ENCODE results near the gene IMMP2L.
"Not testable (repeated sequence)": the region's sequence is repeated elsewhere in the genome, so short reads cannot be mapped to it uniquely, and the experiment has no call there.

IMMP2L gene

GRCh38 chr7:110676785-110677184 is 885.5 kb downstream of the IMMP2L start:
- DNase-seq: no peak

- DNase-seq: no peak
Measured at GRCh38 chr7:110675383-110676103, 886.7 kb downstream of the IMMP2L start.

GRCh38 chr7:110673148-110673547 is 889.1 kb downstream of the IMMP2L start:
- DNase-seq: no peak

- no peak for DNase-seq
Measured at GRCh38 chr7:110669410-110669809, 892.9 kb downstream of the IMMP2L start.

GRCh38 chr7:110664803-110665202 is 897.5 kb downstream of the IMMP2L start:
- no peak for DNase-seq

- not testable (repeated sequence) for DNase-seq
Measured at GRCh38 chr7:110660637-110661036, 901.7 kb downstream of the IMMP2L start.

GRCh38 chr7:110650328-110650727 is 912.0 kb downstream of the IMMP2L start:
- DNase-seq: no peak

- DNase-seq: no peak
Measured at GRCh38 chr7:110647266-110647665, 915.0 kb downstream of the IMMP2L start.

- no peak for DNase-seq
Measured at GRCh38 chr7:110646804-110647203, 915.5 kb downstream of the IMMP2L start.

GRCh38 chr7:110645616-110646015 is 916.7 kb downstream of the IMMP2L start:
- DNase-seq: no peak

GRCh38 chr7:110645060-110645459 is 917.2 kb downstream of the IMMP2L start:
- peak in 1 of 5 donors; percentile 18 for DNase-seq

GRCh38 chr7:110637252-110637651 is 925.0 kb downstream of the IMMP2L start:
- DNase-seq: no peak

- DNase-seq: no peak
Measured at GRCh38 chr7:110633313-110633712, 929.0 kb downstream of the IMMP2L start.

- no peak for DNase-seq
Measured at GRCh38 chr7:110626414-110626813, 935.9 kb downstream of the IMMP2L start.

- no peak for DNase-seq
Measured at GRCh38 chr7:110625294-110625693, 937.0 kb downstream of the IMMP2L start.

GRCh38 chr7:110623436-110623835 is 938.9 kb downstream of the IMMP2L start:
- DNase-seq: no peak

- no peak for DNase-seq
Measured at GRCh38 chr7:110621289-110621688, 941.0 kb downstream of the IMMP2L start.

GRCh38 chr7:110620110-110620735 is 942.1 kb downstream of the IMMP2L start:
- DNase-seq: no peak

Measured in T-helper 1 cell (primary cell).